ENCODE measurements around the gene ALK. TPM values are rescaled to one million over a fixed set of nuclear protein-coding genes. Genes with fewer than 3 reads are reported as not detected.

ALK gene
- total RNA-seq, 1 experiment from 2014 or later, result 0.07 TPM

- H3K4me3 Mint-ChIP-seq (ENCODE audit: unreplicated experiment), result no peak overlapping the region
- peaks cover 51% of the 10 kb centered on the region for H3K27me3 Mint-ChIP-seq (ENCODE audit: insufficient read depth, unreplicated experiment)
- H3K4me1 Mint-ChIP-seq (ENCODE audit: insufficient read depth, unreplicated experiment), result no peaks in the 10 kb centered on the region
- no peaks in the 10 kb centered on the region for H3K9me3 Mint-ChIP-seq (ENCODE audit: unreplicated experiment)
- no peak for TF ChIP-seq CTCF (IDR thresholded peaks at IDR 0.05; ENCODE audit: unreplicated experiment)
- CTCF ChIA-PET, result interaction anchor here (0.6 to 0.7 kb wide), 2 partner anchors 119 to 728 kb away, joined by 3 read pairs; no protein-coding TSS in a partner anchor
- no TSS peak for BruUV-seq (replicated peaks)
- no peak overlapping the region for H3K27ac Mint-ChIP-seq (ENCODE audit: low read depth, unreplicated experiment)
- intact Hi-C loops (cut with micrococcal nuclease), result no loop called here
- H3K36me3 Mint-ChIP-seq (ENCODE audit: insufficient read depth, unreplicated experiment), result no peaks in the 10 kb centered on the region
- DNase-seq (ENCODE audit: unreplicated experiment), result no peak
- POLR2A ChIA-PET, result no interaction called here
These were observed 201.7 kb downstream of the ALK start for GRCh38 chr2:29719639-29720038.

GRCh38 chr2:29718076-29718686, 203.2 kb downstream of the ALK start:
- POLR2A ChIA-PET, result no interaction called here
- CTCF ChIA-PET, result no interaction called here
- Mint-ChIP-seq H3K4me3 (ENCODE audit: unreplicated experiment) (no peak overlapping the region), H3K27me3 (ENCODE audit: insufficient read depth, unreplicated experiment) (peaks cover 47% of the 10 kb centered on the region), H3K27ac (ENCODE audit: low read depth, unreplicated experiment) (no peak overlapping the region), H3K4me1 (ENCODE audit: insufficient read depth, unreplicated experiment) (no peaks in the 10 kb centered on the region), H3K36me3 (ENCODE audit: insufficient read depth, unreplicated experiment) (no peaks in the 10 kb centered on the region), H3K9me3 (ENCODE audit: unreplicated experiment) (no peaks in the 10 kb centered on the region)
- intact Hi-C loops (cut with micrococcal nuclease), result no loop called here
- no TSS peak for BruUV-seq (replicated peaks)
- DNase-seq (ENCODE audit: unreplicated experiment), result no peak
- TF ChIP-seq CTCF (IDR thresholded peaks at IDR 0.05; ENCODE audit: unreplicated experiment), result no peak

- TF ChIP-seq CTCF (IDR thresholded peaks at IDR 0.05; ENCODE audit: unreplicated experiment), result no peak
- Mint-ChIP-seq H3K4me1 (ENCODE audit: insufficient read depth, unreplicated experiment) (no peaks in the 10 kb centered on the region), H3K27ac (ENCODE audit: low read depth, unreplicated experiment) (no peak overlapping the region), H3K9me3 (ENCODE audit: unreplicated experiment) (no peaks in the 10 kb centered on the region), H3K27me3 (ENCODE audit: insufficient read depth, unreplicated experiment) (peaks cover 22% of the 10 kb centered on the region), H3K36me3 (ENCODE audit: insufficient read depth, unreplicated experiment) (no peaks in the 10 kb centered on the region), H3K4me3 (ENCODE audit: unreplicated experiment) (no peak overlapping the region)
- no TSS peak for BruUV-seq (replicated peaks)
- no peak for DNase-seq (ENCODE audit: unreplicated experiment)
- POLR2A ChIA-PET, result no interaction called here
- CTCF ChIA-PET, result no interaction called here
- intact Hi-C loops (cut with micrococcal nuclease), result no loop called here
These were observed 205.7 kb downstream of the ALK start for GRCh38 chr2:29715655-29716054.

- H3K9me3 Mint-ChIP-seq (ENCODE audit: unreplicated experiment), result no peaks in the 10 kb centered on the region
- intact Hi-C loops (cut with micrococcal nuclease), result no loop called here
- H3K27ac Mint-ChIP-seq (ENCODE audit: low read depth, unreplicated experiment), result no peak overlapping the region
- ChIA-PET CTCF (interaction anchor here (0.6 to 0.8 kb wide), 2 partner anchors 406 to 655 kb away, joined by 3 to 4 read pairs; no protein-coding TSS in a partner anchor), POLR2A (no interaction called here)
- TF ChIP-seq CTCF (IDR thresholded peaks at IDR 0.05; ENCODE audit: unreplicated experiment), result no peak
- H3K4me3 Mint-ChIP-seq (ENCODE audit: unreplicated experiment), result no peak overlapping the region
- no peaks in the 10 kb centered on the region for H3K36me3 Mint-ChIP-seq (ENCODE audit: insufficient read depth, unreplicated experiment)
- H3K4me1 Mint-ChIP-seq (ENCODE audit: insufficient read depth, unreplicated experiment), result no peaks in the 10 kb centered on the region
- no TSS peak for BruUV-seq (replicated peaks)
- DNase-seq (ENCODE audit: unreplicated experiment), result no peak
- H3K27me3 Mint-ChIP-seq (ENCODE audit: insufficient read depth, unreplicated experiment), result peaks cover 20% of the 10 kb centered on the region
These were observed 207.1 kb downstream of the ALK start for GRCh38 chr2:29714333-29714732.

Measured in MCF 10A (cell line).